ENCODE measurements around the gene LAMA4. TPM values are rescaled to one million over a fixed set of nuclear protein-coding genes. Genes with fewer than 3 reads are reported as not detected.

LAMA4 gene
- polyA plus RNA-seq, 1 donor from 2014 or later = 0.69 TPM

- no peak overlapping the region for H3K4me3 ChIP-seq (ENCODE audit: low read length)
- H3F3A ChIP-seq (ENCODE audit: insufficient read depth, low read length, poor library complexity, severe bottlenecking) = no peaks in the 10 kb centered on the region
- no peaks in the 10 kb centered on the region for H4K20me1 ChIP-seq (ENCODE audit: insufficient read depth)
- no peaks in the 10 kb centered on the region for H3K9me3 ChIP-seq (ENCODE audit: low read length)
- H3K27ac ChIP-seq (ENCODE audit: low read length) = no peak overlapping the region
- H3K36me3 ChIP-seq (ENCODE audit: insufficient read depth, low read length) = no peaks in the 10 kb centered on the region
- H3K9ac ChIP-seq (ENCODE audit: low read length) = no peak overlapping the region
- H2AFZ ChIP-seq (ENCODE audit: low read depth, low read length) = no peak overlapping the region
- no peak for TF ChIP-seq MXI1 (conservative IDR thresholded peaks at IDR 0.05; ENCODE audit: poor library complexity, severe bottlenecking)
- no peak for TF ChIP-seq RAD21 (conservative IDR thresholded peaks at IDR 0.05)
- TF ChIP-seq POLR2AphosphoS5 (IDR thresholded peaks at IDR 0.05) = no peak
- TF ChIP-seq REST (IDR thresholded peaks at IDR 0.05; ENCODE audit: borderline replicate concordance) = no peak
- TF ChIP-seq CTCF (IDR thresholded peaks at IDR 0.05; ENCODE audit: poor library complexity, severe bottlenecking) = no peak
- TF ChIP-seq SMC3 (conservative IDR thresholded peaks at IDR 0.05; ENCODE audit: poor library complexity) = no peak
- TF ChIP-seq EP300 (conservative IDR thresholded peaks at IDR 0.05; ENCODE audit: poor library complexity, severe bottlenecking) = no peak
- TF ChIP-seq EZH2 (IDR thresholded peaks at IDR 0.05; ENCODE audit: borderline replicate concordance, insufficient read depth, low read length, poor library complexity, severe bottlenecking) = no peak
- TF ChIP-seq TAF1 (IDR thresholded peaks at IDR 0.05; ENCODE audit: low read depth) = no peak
- H3K27me3 ChIP-seq (ENCODE audit: insufficient read depth, low read depth, low read length) = no peaks in the 10 kb centered on the region
- no peak overlapping the region for H3K4me2 ChIP-seq (ENCODE audit: low read length)
- H3K79me2 ChIP-seq (replicated peaks; ENCODE audit: insufficient read depth, low read length) = no peaks in the 10 kb centered on the region
- H3K9me2 ChIP-seq (ENCODE audit: insufficient read depth, low read length) = no peaks in the 10 kb centered on the region
Measured at GRCh38 chr6:112218563-112218962, 35.8 kb downstream of the LAMA4 start.

- TF ChIP-seq EZH2 (IDR thresholded peaks at IDR 0.05; ENCODE audit: borderline replicate concordance, insufficient read depth, low read length, poor library complexity, severe bottlenecking) (no peak), TAF1 (IDR thresholded peaks at IDR 0.05; ENCODE audit: low read depth) (no peak)
- no peaks in the 10 kb centered on the region for H4K20me1 ChIP-seq (ENCODE audit: insufficient read depth)
- H3K27ac ChIP-seq (ENCODE audit: low read length) = no peak overlapping the region
- no peaks in the 10 kb centered on the region for H3K9me2 ChIP-seq (ENCODE audit: insufficient read depth, low read length)
- H3K27me3 ChIP-seq (ENCODE audit: insufficient read depth, low read depth, low read length) = no peaks in the 10 kb centered on the region
- no peak overlapping the region for H2AFZ ChIP-seq (ENCODE audit: low read depth, low read length)
- H3K79me2 ChIP-seq (replicated peaks; ENCODE audit: insufficient read depth, low read length) = no peaks in the 10 kb centered on the region
- no peak overlapping the region for H3K4me3 ChIP-seq (ENCODE audit: low read length)
- H3K9me3 ChIP-seq (ENCODE audit: low read length) = no peaks in the 10 kb centered on the region
- H3K9ac ChIP-seq (ENCODE audit: low read length) = no peak overlapping the region
- no peaks in the 10 kb centered on the region for H3F3A ChIP-seq (ENCODE audit: insufficient read depth, low read length, poor library complexity, severe bottlenecking)
- H3K4me2 ChIP-seq (ENCODE audit: low read length) = no peak overlapping the region
- H3K36me3 ChIP-seq (ENCODE audit: insufficient read depth, low read length) = no peaks in the 10 kb centered on the region
Measured at GRCh38 chr6:112216662-112217551, 37.5 kb downstream of the LAMA4 start.
